ENCODE results near the gene TEAD3.

GRCh38 chr6:35490821-35491557 lies 5.9 kb downstream of the TEAD3 start:
- TF ChIP-seq POLR2A (IDR thresholded peaks at IDR 0.05; ENCODE audit: extremely low read depth, insufficient read length) (no peak), MYC (IDR thresholded peaks at IDR 0.05; ENCODE audit: low read depth, low read length) (no peak)
- TF ChIP-seq, protein P1, sequence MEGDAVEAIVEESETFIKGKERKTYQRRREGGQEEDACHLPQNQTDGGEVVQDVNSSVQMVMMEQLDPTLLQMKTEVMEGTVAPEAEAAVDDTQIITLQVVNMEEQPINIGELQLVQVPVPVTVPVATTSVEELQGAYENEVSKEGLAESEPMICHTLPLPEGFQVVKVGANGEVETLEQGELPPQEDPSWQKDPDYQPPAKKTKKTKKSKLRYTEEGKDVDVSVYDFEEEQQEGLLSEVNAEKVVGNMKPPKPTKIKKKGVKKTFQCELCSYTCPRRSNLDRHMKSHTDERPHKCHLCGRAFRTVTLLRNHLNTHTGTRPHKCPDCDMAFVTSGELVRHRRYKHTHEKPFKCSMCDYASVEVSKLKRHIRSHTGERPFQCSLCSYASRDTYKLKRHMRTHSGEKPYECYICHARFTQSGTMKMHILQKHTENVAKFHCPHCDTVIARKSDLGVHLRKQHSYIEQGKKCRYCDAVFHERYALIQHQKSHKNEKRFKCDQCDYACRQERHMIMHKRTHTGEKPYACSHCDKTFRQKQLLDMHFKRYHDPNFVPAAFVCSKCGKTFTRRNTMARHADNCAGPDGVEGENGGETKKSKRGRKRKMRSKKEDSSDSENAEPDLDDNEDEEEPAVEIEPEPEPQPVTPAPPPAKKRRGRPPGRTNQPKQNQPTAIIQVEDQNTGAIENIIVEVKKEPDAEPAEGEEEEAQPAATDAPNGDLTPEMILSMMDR (IDR thresholded peaks at IDR 0.05; ENCODE audit: low read depth, low read length) = no peak
- TF ChIP-seq, protein P2, sequence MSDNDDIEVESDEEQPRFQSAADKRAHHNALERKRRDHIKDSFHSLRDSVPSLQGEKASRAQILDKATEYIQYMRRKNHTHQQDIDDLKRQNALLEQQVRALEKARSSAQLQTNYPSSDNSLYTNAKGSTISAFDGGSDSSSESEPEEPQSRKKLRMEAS (IDR thresholded peaks at IDR 0.05; ENCODE audit: low read depth, low read length) = no peak
